ENCODE measurements around the gene MSANTD1.

The MSANTD1 gene

GRCh38 chr4:3232871-3233271, 16.1 kb upstream of the MSANTD1 start:
- DNase-seq (ENCODE audit: low read depth in 2 of 2), result no peak

GRCh38 chr4:3233391-3234071, 15.4 kb upstream of the MSANTD1 start:
- no peak for DNase-seq (ENCODE audit: low read depth in 2 of 2)

- DNase-seq (ENCODE audit: low read depth in 2 of 2), result no peak
Measured at GRCh38 chr4:3234171-3235029, 14.6 kb upstream of the MSANTD1 start.

- DNase-seq (ENCODE audit: low read depth in 2 of 2), result no peak
Measured at GRCh38 chr4:3235030-3235345, 14.0 kb upstream of the MSANTD1 start.

- DNase-seq (ENCODE audit: low read depth in 2 of 2), result no peak
Measured at GRCh38 chr4:3235581-3235980, 13.4 kb upstream of the MSANTD1 start.

GRCh38 chr4:3236326-3236878, 12.6 kb upstream of the MSANTD1 start:
- no peak for DNase-seq (ENCODE audit: low read depth in 2 of 2)

GRCh38 chr4:3237266-3237665, 11.7 kb upstream of the MSANTD1 start:
- no peak for DNase-seq (ENCODE audit: low read depth in 2 of 2)

- DNase-seq (ENCODE audit: low read depth in 2 of 2), result no peak
Measured at GRCh38 chr4:3237712-3238560, 11.0 kb upstream of the MSANTD1 start.

GRCh38 chr4:3238721-3239120, 10.2 kb upstream of the MSANTD1 start:
- DNase-seq (ENCODE audit: low read depth in 2 of 2), result no peak

- no peak for DNase-seq (ENCODE audit: low read depth in 2 of 2)
Measured at GRCh38 chr4:3239303-3239702, 9.7 kb upstream of the MSANTD1 start.

- no peak for DNase-seq (ENCODE audit: low read depth in 2 of 2)
Measured at GRCh38 chr4:3239998-3240920, 8.7 kb upstream of the MSANTD1 start.

- no peak for DNase-seq (ENCODE audit: low read depth in 2 of 2)
Measured at GRCh38 chr4:3240936-3241522, 7.9 kb upstream of the MSANTD1 start.

- no peak for DNase-seq (ENCODE audit: low read depth in 2 of 2)
Measured at GRCh38 chr4:3241898-3242524, 6.9 kb upstream of the MSANTD1 start.

GRCh38 chr4:3243136-3243780, 5.7 kb upstream of the MSANTD1 start:
- DNase-seq (ENCODE audit: low read depth in 2 of 2), result no peak

GRCh38 chr4:3244002-3244401, 5.0 kb upstream of the MSANTD1 start:
- no peak for DNase-seq (ENCODE audit: low read depth in 2 of 2)

GRCh38 chr4:3244747-3245146, 4.2 kb upstream of the MSANTD1 start:
- no peak for DNase-seq (ENCODE audit: low read depth in 2 of 2)

GRCh38 chr4:3245676-3246075, 3.3 kb upstream of the MSANTD1 start:
- DNase-seq (ENCODE audit: low read depth in 2 of 2), result no peak

GRCh38 chr4:3246458-3247398, 2.2 kb upstream of the MSANTD1 start:
- DNase-seq (ENCODE audit: low read depth in 2 of 2), result no peak

All from stimulated activated CD4-positive, alpha-beta T cell treated with anti-CD3 and anti-CD28 coated beads, Interleukin-4, amount 100 ng/mL, for 48 hours (primary cell).